Stimulated activated CD4-positive, alpha-beta T cell treated with anti-CD3 and anti-CD28 coated beads, Interleukin-15, amount 100 ng/mL, for 1 hour (primary cell): ENCODE results near the gene PDE4D.
"Not testable (repeated sequence)": the region's sequence is repeated elsewhere in the genome, so short reads cannot be mapped to it uniquely, and the experiment has no call there.

Experiments used
- DNase-seq, 2 donors: peaks; one replicate each; pipeline ENCODE4 v3.0.0-alpha.2; 2020; ENCODE audit warnings: low read depth in 1 of 2, low spot score in 1 of 2

PDE4D gene

GRCh38 chr5:58963821-58964220 is 929.7 kb downstream of the PDE4D start:
- no peak for DNase-seq

- no peak for DNase-seq
Observed at GRCh38 chr5:58963361-58963760, 930.2 kb downstream of the PDE4D start.

DNA sequence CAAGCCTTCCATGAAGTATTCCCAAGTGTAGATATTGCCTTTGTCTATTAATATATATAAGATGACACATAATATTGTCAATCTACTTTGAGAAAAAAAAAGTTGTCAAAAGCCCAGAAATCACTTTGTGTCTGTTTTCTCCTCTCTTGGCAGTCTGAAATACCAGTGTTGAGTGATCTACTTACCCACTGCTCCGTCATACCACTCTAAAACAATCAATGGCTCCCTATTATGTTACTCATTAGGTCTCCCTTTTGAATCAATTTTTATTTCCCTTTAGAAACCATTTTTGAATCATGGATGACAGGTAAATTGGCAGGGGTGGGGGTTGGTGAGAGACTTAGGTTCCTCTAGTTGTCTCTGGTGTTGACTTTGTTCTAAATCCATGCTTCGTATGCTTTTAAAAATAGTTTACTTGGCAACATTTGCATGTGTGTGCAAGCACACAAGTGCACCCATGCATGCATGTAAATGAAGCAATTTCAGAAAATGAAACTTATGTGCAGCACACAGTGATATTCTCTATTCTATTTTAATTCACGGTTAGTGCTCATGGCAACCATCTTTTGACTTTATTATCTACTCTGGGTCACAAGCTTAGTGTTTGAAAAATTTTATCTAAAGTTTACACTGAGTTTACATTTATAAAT is 931.8 kb downstream of the PDE4D start:
- no peak for DNase-seq

DNA sequence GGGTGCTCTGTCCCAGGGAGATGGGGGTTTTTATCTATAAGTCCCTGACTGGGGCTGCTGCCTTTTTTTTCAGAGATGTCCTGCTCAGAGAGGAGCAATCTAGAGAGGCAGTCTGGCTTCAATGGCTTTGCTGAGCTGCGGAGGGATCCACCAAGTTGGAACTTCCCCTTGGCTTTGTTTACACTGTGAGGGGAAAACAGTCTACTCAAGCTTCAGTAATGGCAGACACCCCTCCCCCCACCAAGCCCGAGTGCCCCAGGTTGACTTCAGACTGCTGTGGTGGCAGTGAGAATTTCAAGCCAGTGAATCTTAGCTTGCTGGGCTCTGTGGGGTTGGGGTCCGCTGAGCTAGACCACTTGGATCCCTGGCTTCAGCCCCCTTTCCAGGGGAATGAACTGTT is 934.8 kb downstream of the PDE4D start:
- no peak for DNase-seq

GRCh38 chr5:58953218-58953617 is 940.3 kb downstream of the PDE4D start:
- DNase-seq: not testable (repeated sequence)

DNA sequence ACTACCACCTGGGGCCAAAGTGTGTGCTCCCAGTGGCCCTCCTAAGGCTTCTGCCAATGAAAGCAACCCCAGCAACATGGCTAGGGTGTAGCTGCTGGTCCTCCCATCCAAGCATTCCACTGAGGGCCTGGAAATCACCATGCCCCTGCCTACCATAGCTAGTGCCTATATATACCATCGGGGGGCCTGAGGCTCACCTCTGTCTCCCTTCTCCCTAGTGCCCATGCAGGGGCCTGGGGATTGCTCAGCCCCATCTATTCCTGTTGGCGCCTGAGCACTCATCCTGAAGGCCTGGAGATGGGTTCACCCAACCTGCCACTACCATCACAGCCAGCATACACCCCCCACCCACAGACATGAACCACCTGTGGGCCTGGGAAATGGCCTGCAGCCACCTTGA is 943.3 kb downstream of the PDE4D start:
- DNase-seq: no peak

DNA sequence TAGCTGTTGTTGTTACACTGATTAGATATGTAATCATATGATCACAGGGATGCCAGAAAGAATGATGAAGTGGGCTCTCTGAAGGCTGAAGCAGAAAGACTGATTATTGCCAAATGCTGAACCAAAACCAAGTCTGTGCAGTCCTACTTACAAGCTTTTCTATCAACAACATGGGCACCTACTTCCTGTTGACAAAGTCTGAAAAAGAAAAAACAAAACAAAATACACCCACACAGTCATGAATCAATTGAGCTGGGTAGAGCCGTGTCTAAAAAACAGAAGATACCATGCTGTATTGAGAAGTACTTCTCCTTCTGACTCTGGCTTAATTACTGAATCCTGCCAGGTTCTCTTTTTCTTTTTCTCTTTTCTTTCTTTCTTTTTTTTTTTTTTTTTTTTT is 947.3 kb downstream of the PDE4D start:
- no peak for DNase-seq

DNA sequence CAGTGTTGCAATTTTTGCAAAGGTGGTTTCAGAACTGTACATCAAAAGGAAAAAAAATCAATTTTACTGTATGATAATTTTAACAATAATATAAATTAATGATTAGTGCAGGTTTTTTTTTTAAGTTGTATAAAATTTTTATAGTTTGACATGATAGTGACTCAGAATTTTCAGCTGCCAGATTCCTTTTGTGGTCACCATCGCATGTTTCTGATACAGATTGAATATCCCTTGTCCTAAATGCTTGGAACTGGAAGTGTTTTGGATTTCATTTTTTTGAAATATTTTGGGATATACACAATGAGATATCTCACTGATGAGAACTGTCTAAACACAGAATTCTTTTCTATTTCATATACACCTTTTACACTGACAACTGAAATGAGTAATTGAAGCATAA is 949.3 kb downstream of the PDE4D start:
- DNase-seq: no peak

DNA sequence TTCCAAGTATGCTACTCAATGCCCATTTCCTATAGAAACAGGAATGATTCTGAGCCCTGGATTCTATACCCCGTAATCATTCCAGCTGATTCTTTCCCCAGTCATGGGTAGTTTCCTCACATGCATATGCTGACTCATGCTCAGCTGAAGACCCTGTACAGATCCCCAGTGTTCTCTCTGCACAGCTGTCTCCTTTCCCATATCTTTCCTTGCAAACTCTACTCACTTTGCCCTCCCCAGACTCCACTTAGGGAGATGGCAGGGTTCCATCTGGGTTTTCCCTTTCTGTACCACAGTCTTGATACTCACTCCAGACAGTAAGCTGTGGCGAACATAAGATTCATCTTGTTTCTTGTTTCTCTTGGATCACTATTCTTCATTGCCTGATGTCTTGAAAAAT is 953.1 kb downstream of the PDE4D start:
- DNase-seq: no peak

- DNase-seq: no peak
Observed at GRCh38 chr5:58939664-58940063, 953.9 kb downstream of the PDE4D start.

DNA sequence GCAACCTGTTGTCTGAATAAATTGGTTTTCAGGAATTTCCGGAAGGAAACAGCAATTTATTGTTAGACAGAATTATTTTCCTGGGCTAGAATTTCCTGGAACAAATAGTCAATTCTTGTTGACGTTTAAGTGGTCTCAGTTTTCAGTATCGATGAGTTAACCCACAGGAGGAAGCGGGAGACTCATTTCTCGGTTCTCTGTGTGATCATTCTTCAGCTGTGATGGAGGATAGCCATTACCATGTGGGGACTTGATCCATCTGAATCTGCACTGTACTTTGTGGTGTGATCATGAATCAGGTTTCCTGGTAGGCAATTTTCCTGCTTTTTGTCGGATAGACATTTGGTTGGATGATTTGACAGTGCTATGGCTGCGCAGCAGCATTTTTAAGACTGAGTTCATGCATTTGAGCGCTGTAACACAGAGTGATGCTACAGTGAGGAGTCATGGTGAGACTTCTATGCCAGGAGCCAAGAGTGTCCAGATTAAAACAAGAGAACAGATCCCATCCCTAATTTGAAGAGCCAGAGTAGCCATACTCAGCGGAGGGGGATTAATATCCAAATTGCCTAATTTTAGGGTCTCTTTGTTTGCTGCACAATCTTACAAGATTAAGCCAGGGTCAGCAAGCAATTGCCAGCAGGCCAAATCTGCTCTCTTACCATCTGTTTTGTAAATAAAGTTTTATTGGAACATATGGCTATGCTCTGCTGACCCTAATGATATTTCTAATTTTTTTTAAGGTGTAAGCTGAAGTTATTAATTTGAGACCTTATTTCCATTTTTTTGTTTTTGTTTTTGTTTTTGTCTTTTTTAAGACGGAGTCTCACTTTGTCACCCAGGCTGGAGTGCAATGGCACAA is 954.7 kb downstream of the PDE4D start:
- DNase-seq: no peak

GRCh38 chr5:58937031-58937681 is 956.4 kb downstream of the PDE4D start:
- no peak for DNase-seq

GRCh38 chr5:58934629-58935097 is 958.9 kb downstream of the PDE4D start:
- DNase-seq: no peak

DNA sequence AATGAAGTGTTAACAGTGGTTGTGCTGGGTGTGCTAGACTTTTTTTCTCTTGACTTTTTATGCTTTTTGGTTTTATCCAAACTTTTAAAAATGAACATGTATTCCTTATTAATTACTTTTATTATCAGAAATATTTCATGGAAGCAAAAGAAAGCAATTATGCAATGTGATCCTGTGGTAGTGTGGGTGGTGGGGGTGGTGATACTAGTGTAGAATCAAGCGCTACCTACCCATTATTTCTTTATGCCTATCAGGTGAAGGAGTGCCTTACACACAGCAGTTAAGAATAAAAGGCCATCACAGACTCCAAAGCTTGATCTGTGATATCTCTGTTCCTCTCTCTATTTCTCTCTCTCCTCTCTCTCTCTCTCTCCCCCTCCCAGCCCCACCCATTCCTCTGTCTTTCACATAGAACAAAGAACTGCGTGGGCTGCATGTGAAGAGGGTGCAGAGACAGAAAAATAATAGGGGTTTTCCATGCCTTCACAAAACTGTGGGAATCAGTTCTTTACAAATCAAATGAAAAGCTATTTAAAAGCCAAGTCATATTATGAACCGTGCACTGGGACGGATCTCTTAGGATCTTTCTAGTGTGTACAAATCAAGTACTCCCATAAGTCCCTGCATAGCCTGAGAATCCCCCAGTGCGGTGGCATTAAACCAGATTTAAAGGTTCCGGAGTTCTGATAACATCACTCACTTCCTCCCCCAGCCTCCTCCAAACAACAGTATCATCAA is 959.5 kb downstream of the PDE4D start:
- no peak for DNase-seq

DNA sequence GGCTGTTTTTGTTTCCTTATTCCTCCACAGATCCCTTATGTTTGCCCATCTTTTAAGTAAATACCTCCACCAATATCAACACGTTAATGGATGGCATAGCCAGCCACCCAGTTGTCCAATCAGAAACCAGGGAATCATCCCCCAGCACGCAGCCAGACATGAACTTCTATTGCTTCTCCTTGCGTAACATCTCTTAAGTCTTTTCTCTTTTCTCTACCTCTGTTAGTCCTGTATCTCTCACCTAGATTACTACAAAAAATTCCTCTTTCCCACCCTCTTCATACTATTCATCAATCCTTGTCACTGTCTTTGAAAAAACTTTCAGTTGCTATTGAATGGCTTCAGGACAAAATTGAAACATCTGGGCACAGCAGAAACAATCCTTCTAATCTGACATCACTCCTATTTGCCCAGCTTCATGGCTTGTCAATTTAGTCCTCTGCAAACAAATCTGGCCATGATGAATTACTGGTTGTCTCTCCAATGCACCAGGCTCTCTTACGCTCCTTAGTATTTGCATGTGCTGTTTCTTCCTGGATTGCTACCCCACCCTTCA is 961.4 kb downstream of the PDE4D start:
- no peak for DNase-seq

DNA sequence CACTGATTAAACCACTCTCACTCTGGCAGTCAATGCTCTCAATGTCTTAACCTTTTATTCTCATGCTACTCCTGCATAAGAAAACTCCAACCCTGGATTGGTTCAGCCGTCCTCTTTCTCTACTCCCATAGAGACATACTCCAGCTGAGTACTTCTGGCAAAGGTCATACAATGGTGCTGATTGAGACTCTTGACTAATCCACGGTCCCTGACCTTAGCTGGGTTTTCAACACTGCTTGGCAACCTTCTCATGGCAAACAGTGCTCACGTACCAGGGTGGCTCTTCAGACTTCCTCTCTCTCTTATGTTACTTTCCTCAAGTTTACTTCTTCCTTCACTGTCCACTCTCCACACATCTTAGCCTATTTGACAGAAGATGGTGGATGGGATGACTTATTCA is 963.0 kb downstream of the PDE4D start:
- no peak for DNase-seq

GRCh38 chr5:58929726-58930125 is 963.8 kb downstream of the PDE4D start:
- DNase-seq: no peak

DNA sequence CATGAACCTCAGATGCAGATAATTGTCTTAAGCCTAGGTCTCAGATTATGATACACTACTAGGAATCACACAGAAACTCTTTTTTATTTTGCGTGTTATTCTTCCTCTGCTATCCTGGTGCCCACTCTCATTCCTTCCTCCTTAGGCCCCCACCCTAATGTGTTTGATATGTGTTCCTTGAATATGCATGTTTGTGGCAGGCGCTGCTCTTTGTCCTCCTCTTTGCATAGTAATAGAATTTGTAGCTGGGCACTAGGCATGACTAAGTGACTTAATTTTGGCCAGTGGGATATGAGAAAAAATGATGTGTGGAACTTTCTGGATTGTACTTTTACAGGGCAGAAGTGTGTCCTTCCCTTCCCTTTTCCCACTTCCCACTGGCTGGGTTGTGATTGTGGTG is 965.6 kb downstream of the PDE4D start:
- no peak for DNase-seq

GRCh38 chr5:58927181-58927580 is 966.3 kb downstream of the PDE4D start:
- DNase-seq: no peak

- no peak for DNase-seq
Observed at GRCh38 chr5:58926541-58926935, 967.0 kb downstream of the PDE4D start.
